IPS DF 6.9 (cell line): ENCODE results near the gene ISM2.
"Not testable (repeated sequence)": the region's sequence is repeated elsewhere in the genome, so short reads cannot be mapped to it uniquely, and the experiment has no call there.

Experiments used
- DNase-seq: peaks from one replicate; pipeline ENCODE4 v3.0.0-alpha.2; 2013; ENCODE audit warnings: low read depth, low spot score
- H3K27ac ChIP-seq: one replicate; pipeline ENCODE4 v1.5.1; 2013; ENCODE audit warnings: low read length, control low read depth
- H3K27me3 ChIP-seq: 2 replicates; pipeline ENCODE4 v1.6.1; 2013; ENCODE audit warnings: mild to moderate bottlenecking, low read length; ENCODE audit not compliant: control insufficient read depth, insufficient read depth
- H3K36me3 ChIP-seq: 2 replicates; pipeline ENCODE4 v1.6.1; 2013; ENCODE audit warnings: low read length; ENCODE audit not compliant: control insufficient read depth, insufficient read depth
- H3K4me1 ChIP-seq: 2 replicates; pipeline ENCODE4 v1.6.1; 2013; ENCODE audit warnings: low read length; ENCODE audit not compliant: control insufficient read depth, insufficient read depth
- H3K4me3 ChIP-seq: 2 replicates; pipeline ENCODE4 v1.5.1; 2013; ENCODE audit warnings: mild to moderate bottlenecking, low read length
- H3K9me3 ChIP-seq: 2 replicates; pipeline ENCODE4 v1.6.1; 2013; ENCODE audit warnings: low read length, inconsistent platforms; ENCODE audit not compliant: control insufficient read depth, insufficient read depth
- WGBS: extraction: QIAGEN DNeasy Blood & Tissue Kit; methylation state at CpG from one replicate; pipeline ENCODE4 v1.1.7; 2013; ENCODE audit warnings: mixed read lengths, missing lambda C conversion rate; ENCODE audit not compliant: insufficient read length, insufficient coverage; 5-methylcytosine and 5-hydroxymethylcytosine counted together

The ISM2 gene

DNA sequence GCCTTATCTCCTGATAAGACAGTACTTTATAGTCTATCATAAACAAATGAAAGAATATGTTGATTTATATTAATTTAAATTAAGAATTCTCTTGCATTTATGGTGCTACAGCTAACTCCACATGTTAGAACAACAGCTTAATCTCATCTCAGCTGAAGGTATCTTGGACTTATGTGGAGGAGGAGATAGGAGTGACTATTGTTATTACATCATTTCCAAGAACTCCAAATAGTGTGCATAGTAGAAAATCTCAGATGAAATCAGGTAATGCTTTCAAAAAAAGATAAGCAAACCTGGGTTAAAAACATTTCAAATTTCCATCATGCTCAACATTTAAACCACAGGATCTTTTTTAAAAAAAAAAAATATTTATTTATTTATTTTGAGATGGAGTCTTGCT lies 31.3 kb upstream of the ISM2 start:
- H3K36me3 ChIP-seq: no peaks in the 10 kb centered on the region

DNA sequence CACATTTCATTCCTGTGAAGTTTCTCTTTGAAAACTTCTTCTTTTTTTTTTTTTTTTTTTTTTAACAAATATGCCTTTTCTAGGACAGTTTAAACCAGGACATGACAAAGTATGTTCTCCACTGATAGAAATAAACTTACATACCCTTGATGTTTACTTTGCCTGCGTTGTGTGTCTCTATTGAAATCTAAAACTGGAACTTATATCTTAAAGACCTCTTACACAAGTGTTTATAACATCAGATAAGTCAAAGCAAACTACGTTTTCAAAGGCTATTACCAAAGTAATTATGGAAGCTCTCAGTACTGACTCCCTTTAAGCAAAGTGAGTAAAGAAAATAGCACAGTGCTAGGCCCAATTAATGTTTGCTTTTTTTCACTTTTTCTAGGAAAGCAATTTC lies 30.6 kb upstream of the ISM2 start:
- Histone ChIP-seq H3K27me3 (no peaks in the 10 kb centered on the region), H3K9me3 (no peaks in the 10 kb centered on the region), H3K4me1 (no peaks in the 10 kb centered on the region), H3K27ac (no peak overlapping the region), H3K4me3 (no peak overlapping the region), H3K36me3 (no peaks in the 10 kb centered on the region)
- no peak for DNase-seq
- no CpG with 5 or more reads among the region's 2 CpGs for WGBS

More for the DNA sequence above, 31.3 kb upstream of the ISM2 start:
- Histone ChIP-seq H3K27me3 (no peaks in the 10 kb centered on the region), H3K4me1 (no peaks in the 10 kb centered on the region), H3K27ac (no peak overlapping the region), H3K4me3 (no peak overlapping the region), H3K9me3 (no peaks in the 10 kb centered on the region)
- DNase-seq: no peak

DNA sequence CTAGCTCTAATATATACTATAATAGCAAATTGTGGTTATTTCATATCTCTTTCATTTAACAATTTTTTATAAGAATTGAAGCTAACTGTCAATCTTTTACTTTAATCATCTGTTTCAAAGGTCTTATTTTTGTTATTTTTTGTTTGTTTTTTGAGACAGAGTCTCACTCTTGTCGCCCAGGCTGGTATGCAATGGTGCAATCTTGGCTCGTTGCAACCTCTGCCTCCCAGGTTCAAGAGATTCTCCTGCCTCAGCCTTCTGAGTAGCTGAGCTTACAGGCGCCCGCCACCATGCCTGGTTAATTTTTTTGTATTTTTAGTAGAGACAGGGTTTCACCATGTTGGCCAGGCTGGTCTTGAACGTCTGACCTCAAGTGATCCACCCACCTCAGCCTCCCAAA lies 30.1 kb upstream of the ISM2 start:
- H3K9me3 ChIP-seq, H3K27ac ChIP-seq, H3K4me3 ChIP-seq, H3K27me3 ChIP-seq, H3K4me1 ChIP-seq, DNase-seq, H3K36me3 ChIP-seq: not testable (repeated sequence)
- WGBS: no CpG with 5 or more reads among the region's 5 CpGs

DNA sequence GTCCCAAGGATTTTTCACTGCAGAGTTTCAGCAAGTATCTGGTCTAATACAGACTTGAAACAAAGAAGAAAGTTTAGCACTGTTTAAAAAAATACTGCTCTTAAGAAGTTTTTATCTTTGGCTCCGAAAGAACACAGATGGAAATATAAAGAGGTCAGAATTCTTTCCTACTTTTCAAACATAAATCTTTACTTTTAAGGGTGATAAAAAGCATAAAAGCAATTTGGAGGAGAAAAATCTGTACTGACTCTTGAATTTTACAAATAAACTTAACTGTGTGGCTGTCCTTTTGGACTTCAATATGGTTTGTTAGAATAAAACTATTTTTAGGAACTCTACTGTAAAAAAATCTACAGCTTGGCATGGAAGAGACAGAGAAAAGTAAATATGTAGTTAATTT lies 27.6 kb upstream of the ISM2 start:
- H3K4me1 ChIP-seq: no peaks in the 10 kb centered on the region
- no CpG with 5 or more reads among the region's 1 CpG for WGBS
- no peaks in the 10 kb centered on the region for H3K27me3 ChIP-seq
- no peaks in the 10 kb centered on the region for H3K9me3 ChIP-seq
- no peak overlapping the region for H3K4me3 ChIP-seq
- no peaks in the 10 kb centered on the region for H3K36me3 ChIP-seq
- DNase-seq: no peak
- H3K27ac ChIP-seq: no peak overlapping the region

DNA sequence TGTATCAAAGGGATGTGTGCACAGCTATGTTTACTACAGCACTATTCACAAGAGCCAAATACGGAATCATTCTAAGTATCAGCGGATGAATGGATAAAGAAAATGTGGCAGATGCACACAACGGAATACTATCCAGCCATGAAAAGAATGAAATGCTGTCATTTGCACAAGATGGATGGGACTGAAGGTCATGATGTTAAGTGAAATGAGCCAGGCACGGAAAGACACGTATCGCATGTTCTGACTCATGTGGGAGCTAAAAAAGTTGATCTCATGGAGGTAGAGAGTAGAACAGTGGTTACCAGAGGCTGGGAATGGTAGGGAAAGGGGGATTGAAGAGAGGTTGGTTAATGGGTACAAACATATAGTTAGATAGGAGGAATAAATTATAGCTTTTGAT lies 25.9 kb upstream of the ISM2 start:
- no peak for DNase-seq
- WGBS: no CpG with 5 or more reads among the region's 6 CpGs
- no peaks in the 10 kb centered on the region for H3K9me3 ChIP-seq
- H3K27me3 ChIP-seq: no peaks in the 10 kb centered on the region
- no peak overlapping the region for H3K4me3 ChIP-seq
- no peaks in the 10 kb centered on the region for H3K4me1 ChIP-seq
- H3K27ac ChIP-seq: no peak overlapping the region
- H3K36me3 ChIP-seq: no peaks in the 10 kb centered on the region

- DNase-seq: no peak
- H3K9me3 ChIP-seq: no peaks in the 10 kb centered on the region
- WGBS: no CpG with 5 or more reads among the region's 3 CpGs
Observed at GRCh38 chr14:77523109-77523508, 24.5 kb upstream of the ISM2 start.

GRCh38 chr14:77520555-77520954 lies 21.9 kb upstream of the ISM2 start:
- Histone ChIP-seq H3K4me3 (no peak overlapping the region), H3K9me3 (no peaks in the 10 kb centered on the region), H3K27ac (no peak overlapping the region), H3K36me3 (no peaks in the 10 kb centered on the region), H3K27me3 (no peaks in the 10 kb centered on the region), H3K4me1 (no peaks in the 10 kb centered on the region)
- no peak for DNase-seq
- WGBS: no CpG with 5 or more reads among the region's 4 CpGs

More at GRCh38 chr14:77523109-77523508, 24.5 kb upstream of the ISM2 start:
- Histone ChIP-seq H3K4me3 (no peak overlapping the region), H3K27ac (no peak overlapping the region), H3K4me1 (no peaks in the 10 kb centered on the region), H3K27me3 (no peaks in the 10 kb centered on the region), H3K36me3 (no peaks in the 10 kb centered on the region)

GRCh38 chr14:77516126-77516525 lies 17.5 kb upstream of the ISM2 start:
- no peak overlapping the region for H3K27ac ChIP-seq
- peaks cover 8% of the 10 kb centered on the region; the same call in 1 of the 2 replicates for H3K36me3 ChIP-seq
- no peak overlapping the region for H3K4me3 ChIP-seq
- no peak for DNase-seq
- H3K27me3 ChIP-seq: no peaks in the 10 kb centered on the region
- no peaks in the 10 kb centered on the region for H3K9me3 ChIP-seq
- no peaks in the 10 kb centered on the region for H3K4me1 ChIP-seq

DNA sequence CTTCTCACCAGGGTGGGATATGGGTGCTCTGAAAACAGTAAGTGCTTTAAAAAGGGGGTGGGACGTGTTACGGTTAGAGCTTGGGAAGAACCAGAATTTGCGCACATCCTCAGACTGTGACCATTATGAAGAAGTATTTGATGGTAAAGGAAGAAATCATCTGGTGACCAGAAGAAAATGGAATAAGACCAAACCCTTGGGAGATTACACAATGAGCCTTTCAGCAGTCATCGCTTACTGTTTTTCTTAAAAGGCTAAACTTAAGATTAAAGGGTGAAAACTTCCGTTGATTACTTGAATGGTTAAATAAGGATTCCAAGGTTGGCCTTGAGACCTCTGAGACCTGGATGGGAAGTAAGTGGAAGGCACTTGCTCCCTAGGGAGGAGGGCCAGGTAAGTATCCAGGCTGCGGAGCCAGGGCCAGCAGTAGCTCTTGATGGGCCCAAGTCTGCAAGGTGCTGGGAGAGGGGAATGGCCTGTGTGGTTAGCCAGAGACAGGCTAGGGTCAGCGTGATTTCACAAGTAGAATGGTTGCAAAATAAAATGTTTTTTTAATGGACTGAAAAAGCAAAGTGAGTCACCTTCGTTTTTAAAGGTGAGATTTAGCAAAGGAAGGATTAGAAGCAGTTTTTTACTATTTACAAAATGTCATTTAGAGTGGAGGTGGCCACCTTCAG lies 13.0 kb upstream of the ISM2 start:
- Histone ChIP-seq H3K4me1 (no peaks in the 10 kb centered on the region), H3K27ac (no peak overlapping the region), H3K27me3 (no peaks in the 10 kb centered on the region), H3K4me3 (no peak overlapping the region), H3K36me3 (peaks cover 8% of the 10 kb centered on the region; the same call in 1 of the 2 replicates), H3K9me3 (no peaks in the 10 kb centered on the region)
- WGBS: no CpG with 5 or more reads among the region's 8 CpGs
- no peak for DNase-seq

DNA sequence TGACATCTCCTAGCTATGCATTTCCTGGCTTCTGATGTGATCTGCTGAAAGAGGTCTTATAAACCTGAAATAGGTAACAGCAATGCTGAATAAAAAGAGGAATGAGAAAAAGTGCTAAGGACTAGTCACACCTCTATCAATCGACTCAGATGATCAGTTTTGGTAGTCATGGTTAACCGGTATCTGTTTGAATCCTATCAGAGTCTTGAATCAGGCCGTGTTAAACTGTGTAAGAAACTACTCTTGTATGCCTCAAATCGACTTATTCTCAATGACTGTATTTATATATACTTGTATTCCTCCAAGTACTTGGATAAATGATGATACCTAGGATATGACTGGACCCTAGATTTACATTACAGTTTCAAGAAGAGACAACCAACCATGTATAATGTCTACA lies 10.8 kb upstream of the ISM2 start:
- H3K36me3 ChIP-seq: peaks cover 8% of the 10 kb centered on the region; the same call in 1 of the 2 replicates
- no peaks in the 10 kb centered on the region for H3K9me3 ChIP-seq
- H3K4me3 ChIP-seq: no peak overlapping the region
- no peaks in the 10 kb centered on the region for H3K27me3 ChIP-seq
- H3K27ac ChIP-seq: no peak overlapping the region
- whole genome bisulfite sequencing: no CpG with 5 or more reads among the region's 4 CpGs
- no peaks in the 10 kb centered on the region for H3K4me1 ChIP-seq
- DNase-seq: no peak

DNA sequence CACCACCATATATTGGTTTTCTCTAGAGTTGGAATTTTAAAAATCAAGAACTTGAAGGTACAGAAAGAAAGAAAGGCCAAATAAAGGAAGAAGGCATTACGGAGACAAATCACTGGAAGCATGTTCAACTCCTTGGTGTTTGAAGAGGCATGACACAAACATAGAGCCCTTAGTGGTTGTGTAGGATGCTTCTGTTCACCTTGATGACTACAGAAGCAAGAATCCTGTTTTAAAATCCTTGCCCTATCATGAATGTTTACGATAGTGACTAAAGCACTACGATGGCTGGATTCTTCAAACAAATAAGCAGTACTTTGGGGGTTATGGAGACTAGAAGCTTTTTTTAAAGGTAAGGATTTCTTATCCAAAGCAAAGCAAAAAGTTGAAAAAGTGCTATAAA lies 10.3 kb upstream of the ISM2 start:
- WGBS: no CpG with 5 or more reads among the region's 3 CpGs
- no peak overlapping the region for H3K27ac ChIP-seq
- no peaks in the 10 kb centered on the region for H3K27me3 ChIP-seq
- no peak for DNase-seq
- H3K36me3 ChIP-seq: peaks cover 8% of the 10 kb centered on the region; the same call in 1 of the 2 replicates
- no peaks in the 10 kb centered on the region for H3K4me1 ChIP-seq
- H3K9me3 ChIP-seq: no peaks in the 10 kb centered on the region
- no peak overlapping the region for H3K4me3 ChIP-seq
